A549 (cell line): ENCODE results near the gene HMG20B.

ENCODE experiments used
- BHLHE40 ChIP-seq: IDR thresholded peaks from 2 replicates; pipeline ENCODE4 v1.6.1; 2012; ENCODE audit warnings: low read depth, low read length, inconsistent platforms
- POLR2AphosphoS2 ChIP-seq: conservative IDR thresholded peaks from 2 replicates; pipeline ENCODE4 v1.6.1; 2012; ENCODE audit warnings: low read length, improper control_type of control experiment, inconsistent platforms
- TF ChIP-seq, protein P1 (sequence below): fragments of >200 bp; sonication (Bioruptor Twin); formaldehyde crosslinking; IDR thresholded peaks from 3 replicates; pipeline ENCODE4 v1.5.1; 2016
- TF ChIP-seq, protein P2 (sequence below): IDR thresholded peaks from 2 replicates; pipeline ENCODE4 v1.6.1; 2012

- TF ChIP-seq BHLHE40 = no peak
- TF ChIP-seq, protein P1, sequence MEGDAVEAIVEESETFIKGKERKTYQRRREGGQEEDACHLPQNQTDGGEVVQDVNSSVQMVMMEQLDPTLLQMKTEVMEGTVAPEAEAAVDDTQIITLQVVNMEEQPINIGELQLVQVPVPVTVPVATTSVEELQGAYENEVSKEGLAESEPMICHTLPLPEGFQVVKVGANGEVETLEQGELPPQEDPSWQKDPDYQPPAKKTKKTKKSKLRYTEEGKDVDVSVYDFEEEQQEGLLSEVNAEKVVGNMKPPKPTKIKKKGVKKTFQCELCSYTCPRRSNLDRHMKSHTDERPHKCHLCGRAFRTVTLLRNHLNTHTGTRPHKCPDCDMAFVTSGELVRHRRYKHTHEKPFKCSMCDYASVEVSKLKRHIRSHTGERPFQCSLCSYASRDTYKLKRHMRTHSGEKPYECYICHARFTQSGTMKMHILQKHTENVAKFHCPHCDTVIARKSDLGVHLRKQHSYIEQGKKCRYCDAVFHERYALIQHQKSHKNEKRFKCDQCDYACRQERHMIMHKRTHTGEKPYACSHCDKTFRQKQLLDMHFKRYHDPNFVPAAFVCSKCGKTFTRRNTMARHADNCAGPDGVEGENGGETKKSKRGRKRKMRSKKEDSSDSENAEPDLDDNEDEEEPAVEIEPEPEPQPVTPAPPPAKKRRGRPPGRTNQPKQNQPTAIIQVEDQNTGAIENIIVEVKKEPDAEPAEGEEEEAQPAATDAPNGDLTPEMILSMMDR = no peak
- TF ChIP-seq POLR2AphosphoS2 = no peak
- TF ChIP-seq, protein P2, sequence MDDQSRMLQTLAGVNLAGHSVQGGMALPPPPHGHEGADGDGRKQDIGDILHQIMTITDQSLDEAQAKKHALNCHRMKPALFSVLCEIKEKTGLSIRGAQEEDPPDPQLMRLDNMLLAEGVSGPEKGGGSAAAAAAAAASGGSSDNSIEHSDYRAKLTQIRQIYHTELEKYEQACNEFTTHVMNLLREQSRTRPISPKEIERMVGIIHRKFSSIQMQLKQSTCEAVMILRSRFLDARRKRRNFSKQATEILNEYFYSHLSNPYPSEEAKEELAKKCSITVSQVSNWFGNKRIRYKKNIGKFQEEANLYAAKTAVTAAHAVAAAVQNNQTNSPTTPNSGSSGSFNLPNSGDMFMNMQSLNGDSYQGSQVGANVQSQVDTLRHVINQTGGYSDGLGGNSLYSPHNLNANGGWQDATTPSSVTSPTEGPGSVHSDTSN = no peak
Observed at GRCh38 chr19:3605361-3605760, 32.6 kb downstream of the HMG20B start.
